ENCODE data around the gene ADISSP. TPM values are rescaled to one million over a fixed set of nuclear protein-coding genes. Genes with fewer than 3 reads are reported as not detected.

The ADISSP gene
- total RNA-seq, 1 donor from 2014 or later: 18.0 TPM

GRCh38 chr20:3760655-3761348 lies 6.8 kb downstream of the ADISSP start:
- Mint-ChIP-seq H3K4me1 (ENCODE audit: unreplicated experiment) (no peaks in the 10 kb centered on the region), H3K27me3 (ENCODE audit: unreplicated experiment) (peaks cover 18% of the 10 kb centered on the region), H3K4me3 (ENCODE audit: unreplicated experiment) (no peak overlapping the region), H3K9me3 (ENCODE audit: unreplicated experiment) (no peaks in the 10 kb centered on the region), H3K27ac (ENCODE audit: unreplicated experiment) (no peak overlapping the region), H3K36me3 (ENCODE audit: low read depth, unreplicated experiment) (no peaks in the 10 kb centered on the region)
- DNase-seq (ENCODE audit: low spot score): no peak
- TF ChIP-seq CTCF (IDR thresholded peaks at IDR 0.05; ENCODE audit: unreplicated experiment): no peak

DNA sequence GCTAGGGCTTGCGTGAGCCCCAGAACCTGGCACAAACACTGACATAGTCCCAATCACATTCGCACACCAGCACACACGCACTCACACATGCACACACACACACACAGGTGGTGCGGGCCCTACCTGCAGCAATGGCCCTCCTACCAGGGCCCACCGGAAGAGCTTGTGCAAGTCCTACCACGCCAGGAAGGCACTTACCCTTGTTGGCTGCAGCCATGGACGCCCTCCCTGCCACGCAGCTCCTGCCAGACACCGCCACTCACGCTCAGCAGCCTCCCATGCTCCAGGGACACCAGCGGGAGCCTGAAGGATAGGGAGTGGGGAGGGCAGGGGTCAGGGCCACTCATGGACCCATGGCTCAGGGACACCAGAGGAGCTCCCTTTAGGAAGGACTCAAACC lies 7.7 kb downstream of the ADISSP start:
- H3K9me3 Mint-ChIP-seq (ENCODE audit: unreplicated experiment): no peaks in the 10 kb centered on the region
- no peak overlapping the region for H3K4me3 Mint-ChIP-seq (ENCODE audit: unreplicated experiment)

DNA sequence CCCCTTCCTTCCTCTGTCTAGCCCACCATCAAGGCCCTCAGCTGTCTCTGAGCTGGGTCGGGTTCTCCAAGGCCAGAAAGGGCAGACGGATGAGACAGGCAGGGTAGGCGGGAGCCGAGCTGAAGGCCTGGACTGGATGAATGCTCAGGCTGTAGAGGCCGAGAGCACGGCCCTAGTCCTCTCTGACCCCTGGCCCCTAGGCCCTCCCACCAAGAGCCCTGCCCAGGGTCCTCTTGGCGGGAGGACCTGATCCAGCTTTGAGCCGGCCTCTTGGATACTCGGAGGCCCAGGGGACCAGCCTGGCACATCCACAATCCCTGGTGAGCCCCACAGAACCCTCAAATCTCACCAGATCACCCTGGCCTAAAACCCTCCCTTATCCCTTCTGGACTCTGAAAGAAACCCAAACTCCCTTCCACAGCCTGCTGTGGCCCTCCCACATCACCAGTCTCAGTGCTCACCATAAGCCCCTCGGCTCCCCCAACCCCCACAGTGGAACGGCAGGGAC lies 8.2 kb downstream of the ADISSP start:
- Mint-ChIP-seq H3K36me3 (ENCODE audit: low read depth, unreplicated experiment) (no peaks in the 10 kb centered on the region), H3K4me1 (ENCODE audit: unreplicated experiment) (no peaks in the 10 kb centered on the region), H3K27me3 (ENCODE audit: unreplicated experiment) (peaks cover 19% of the 10 kb centered on the region), H3K9me3 (ENCODE audit: unreplicated experiment) (no peaks in the 10 kb centered on the region), H3K27ac (ENCODE audit: unreplicated experiment) (peak overlapping the region; percentile 64), H3K4me3 (ENCODE audit: unreplicated experiment) (no peak overlapping the region)
- DNase-seq (ENCODE audit: low spot score): no peak
- no peak for TF ChIP-seq CTCF (IDR thresholded peaks at IDR 0.05; ENCODE audit: unreplicated experiment)

More for the DNA sequence above, 7.7 kb downstream of the ADISSP start:
- H3K27ac Mint-ChIP-seq (ENCODE audit: unreplicated experiment): peak overlapping the region; percentile 64
- no peaks in the 10 kb centered on the region for H3K4me1 Mint-ChIP-seq (ENCODE audit: unreplicated experiment)
- no peaks in the 10 kb centered on the region for H3K36me3 Mint-ChIP-seq (ENCODE audit: low read depth, unreplicated experiment)
- no peak for DNase-seq (ENCODE audit: low spot score)
- no peak for TF ChIP-seq CTCF (IDR thresholded peaks at IDR 0.05; ENCODE audit: unreplicated experiment)
- peaks cover 21% of the 10 kb centered on the region for H3K27me3 Mint-ChIP-seq (ENCODE audit: unreplicated experiment)

DNA sequence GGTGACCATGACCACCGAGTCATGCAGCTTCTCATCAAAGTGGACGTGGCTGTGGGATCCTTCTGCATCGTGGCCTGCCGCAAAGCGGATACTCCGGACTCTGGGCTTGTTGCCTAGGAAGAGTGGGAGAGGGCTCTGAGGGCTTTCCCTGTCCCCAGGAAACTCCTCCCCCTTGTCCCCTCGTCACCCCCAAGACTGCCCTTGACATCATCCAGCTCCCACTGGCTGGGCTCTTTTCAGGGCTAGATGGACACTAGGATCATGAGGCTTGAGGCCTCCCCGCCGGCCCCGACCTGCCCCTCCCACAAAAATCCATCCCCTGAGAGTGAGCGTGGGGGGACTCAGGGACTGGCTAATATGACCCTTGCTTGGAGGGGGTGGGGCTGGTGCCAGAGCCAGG lies 9.0 kb downstream of the ADISSP start:
- H3K4me1 Mint-ChIP-seq (ENCODE audit: unreplicated experiment): no peaks in the 10 kb centered on the region
- H3K27me3 Mint-ChIP-seq (ENCODE audit: unreplicated experiment): peaks cover 19% of the 10 kb centered on the region
- TF ChIP-seq CTCF (IDR thresholded peaks at IDR 0.05; ENCODE audit: unreplicated experiment): no peak
- no peak for DNase-seq (ENCODE audit: low spot score)
- no peaks in the 10 kb centered on the region for H3K9me3 Mint-ChIP-seq (ENCODE audit: unreplicated experiment)
- no peak overlapping the region for H3K27ac Mint-ChIP-seq (ENCODE audit: unreplicated experiment)
- H3K36me3 Mint-ChIP-seq (ENCODE audit: low read depth, unreplicated experiment): no peaks in the 10 kb centered on the region
- no peak overlapping the region for H3K4me3 Mint-ChIP-seq (ENCODE audit: unreplicated experiment)

DNA sequence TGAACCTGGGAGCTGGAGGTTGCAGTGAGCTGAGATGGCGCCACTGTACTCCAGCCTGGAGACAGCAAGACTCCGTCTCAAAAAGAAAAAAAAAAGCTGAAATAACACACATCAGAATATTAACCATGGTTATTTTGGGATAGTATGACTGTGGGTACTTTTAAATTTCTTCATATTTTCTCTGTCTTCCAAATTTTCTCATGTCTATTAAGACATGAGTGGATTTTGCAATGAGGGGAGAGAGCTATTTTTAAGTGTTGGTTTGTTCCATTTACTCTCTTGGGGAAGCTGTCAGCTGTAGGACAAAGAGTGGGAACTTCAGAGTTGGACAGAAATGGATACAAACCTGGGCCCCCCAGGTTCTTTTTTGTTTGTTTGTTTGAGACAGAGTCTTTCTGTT lies 10.3 kb downstream of the ADISSP start:
- no peak for DNase-seq (ENCODE audit: low spot score)
- TF ChIP-seq CTCF (IDR thresholded peaks at IDR 0.05; ENCODE audit: unreplicated experiment): no peak
- Mint-ChIP-seq H3K27ac (ENCODE audit: unreplicated experiment) (peak overlapping the region; percentile 48), H3K4me3 (ENCODE audit: unreplicated experiment) (no peak overlapping the region), H3K4me1 (ENCODE audit: unreplicated experiment) (peaks cover 3% of the 10 kb centered on the region), H3K9me3 (ENCODE audit: unreplicated experiment) (no peaks in the 10 kb centered on the region), H3K27me3 (ENCODE audit: unreplicated experiment) (peaks cover 23% of the 10 kb centered on the region), H3K36me3 (ENCODE audit: low read depth, unreplicated experiment) (peaks cover 7% of the 10 kb centered on the region)
